ENCODE measurements around the gene AGAP1. TPM values are rescaled to one million over a fixed set of nuclear protein-coding genes. Genes with fewer than 3 reads are reported as not detected.

Gene AGAP1
- total RNA-seq, 1 donor from 2014 or later: 20.4 TPM

DNA sequence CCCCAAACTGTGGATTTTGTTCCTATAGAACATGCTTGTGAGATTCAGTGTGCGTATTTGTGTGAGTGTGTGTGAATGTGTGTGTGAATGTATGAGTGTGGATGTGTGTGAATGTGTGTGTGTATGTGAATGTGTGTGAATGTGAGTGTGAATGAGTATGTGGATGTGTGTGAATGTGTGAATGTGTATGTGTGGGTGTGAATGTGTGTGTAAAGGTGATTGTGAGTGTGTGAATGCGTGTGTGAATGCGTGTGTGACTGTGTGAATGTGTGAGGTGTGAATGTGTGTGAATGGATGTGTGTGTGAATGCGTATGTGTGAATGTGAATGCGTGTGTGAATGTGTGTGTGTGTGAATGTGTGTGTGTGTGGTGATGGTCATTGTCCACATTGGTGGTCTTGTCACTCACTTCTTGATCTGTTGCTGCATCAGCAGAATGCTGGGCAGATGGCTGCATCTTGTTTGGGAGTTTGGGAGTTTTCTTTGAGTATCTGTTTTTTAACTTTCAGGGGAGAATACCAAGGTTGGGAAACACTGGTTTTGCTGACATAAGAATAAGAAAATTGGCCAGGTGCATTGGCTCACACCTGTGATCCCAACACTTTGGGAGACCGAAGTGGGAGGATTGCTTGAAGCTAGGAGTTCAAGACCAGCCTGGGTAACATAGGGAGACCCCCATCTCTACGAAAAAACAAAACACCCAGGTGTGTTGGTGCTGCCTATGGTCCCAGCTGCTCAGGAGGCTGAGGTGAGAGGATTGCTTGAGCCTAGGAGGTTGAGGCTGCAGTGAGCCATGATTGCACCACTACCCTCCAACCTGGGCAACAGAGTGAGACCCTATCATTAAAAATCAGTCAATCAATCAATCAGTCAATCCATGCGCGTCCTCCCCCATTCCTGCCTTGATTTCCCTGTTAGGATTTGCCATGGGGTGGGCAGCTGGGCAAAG is 18.2 kb downstream of the AGAP1 start:
- peaks cover 7% of the 10 kb centered on the region for H3K4me1 ChIP-seq
- peaks cover 37% of the 10 kb centered on the region for H4K20me1 ChIP-seq (ENCODE audit: low read depth)
- peaks cover 100% of the 10 kb centered on the region for H3K79me2 ChIP-seq (ENCODE audit: low read depth)
- no peaks in the 10 kb centered on the region for H3K27me3 Mint-ChIP-seq (ENCODE audit: insufficient read depth, low read depth)
- H3K9me3 Mint-ChIP-seq: peaks cover 14% of the 10 kb centered on the region
- H3K27ac Mint-ChIP-seq: no peak overlapping the region
- no peak overlapping the region for H2AFZ ChIP-seq (replicated peaks)
- H3K4me2 ChIP-seq: no peak overlapping the region
- H3K4me1 Mint-ChIP-seq: peaks cover 20% of the 10 kb centered on the region
- H3K9ac ChIP-seq: no peak overlapping the region
- H3K27ac ChIP-seq: no peak overlapping the region
- H3K4me3 ChIP-seq: no peak overlapping the region
- H3K36me3 ChIP-seq: no peaks in the 10 kb centered on the region
- no peaks in the 10 kb centered on the region for H3K27me3 ChIP-seq
- TF ChIP-seq, protein P1, sequence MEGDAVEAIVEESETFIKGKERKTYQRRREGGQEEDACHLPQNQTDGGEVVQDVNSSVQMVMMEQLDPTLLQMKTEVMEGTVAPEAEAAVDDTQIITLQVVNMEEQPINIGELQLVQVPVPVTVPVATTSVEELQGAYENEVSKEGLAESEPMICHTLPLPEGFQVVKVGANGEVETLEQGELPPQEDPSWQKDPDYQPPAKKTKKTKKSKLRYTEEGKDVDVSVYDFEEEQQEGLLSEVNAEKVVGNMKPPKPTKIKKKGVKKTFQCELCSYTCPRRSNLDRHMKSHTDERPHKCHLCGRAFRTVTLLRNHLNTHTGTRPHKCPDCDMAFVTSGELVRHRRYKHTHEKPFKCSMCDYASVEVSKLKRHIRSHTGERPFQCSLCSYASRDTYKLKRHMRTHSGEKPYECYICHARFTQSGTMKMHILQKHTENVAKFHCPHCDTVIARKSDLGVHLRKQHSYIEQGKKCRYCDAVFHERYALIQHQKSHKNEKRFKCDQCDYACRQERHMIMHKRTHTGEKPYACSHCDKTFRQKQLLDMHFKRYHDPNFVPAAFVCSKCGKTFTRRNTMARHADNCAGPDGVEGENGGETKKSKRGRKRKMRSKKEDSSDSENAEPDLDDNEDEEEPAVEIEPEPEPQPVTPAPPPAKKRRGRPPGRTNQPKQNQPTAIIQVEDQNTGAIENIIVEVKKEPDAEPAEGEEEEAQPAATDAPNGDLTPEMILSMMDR (IDR thresholded peaks at IDR 0.05): no peak
- TF ChIP-seq EZH2 (IDR thresholded peaks at IDR 0.05): no peak
- TF ChIP-seq EZH2phosphoT487 (IDR thresholded peaks at IDR 0.05): no peak
- no peaks in the 10 kb centered on the region for H3F3A ChIP-seq (ENCODE audit: low read depth)
- H3K9me3 ChIP-seq (ENCODE audit: low read depth): no peaks in the 10 kb centered on the region
- H3K36me3 Mint-ChIP-seq: peaks cover 19% of the 10 kb centered on the region
- H3K4me3 Mint-ChIP-seq: no peak overlapping the region
- no peak for DNase-seq (ENCODE audit: low spot score)

DNA sequence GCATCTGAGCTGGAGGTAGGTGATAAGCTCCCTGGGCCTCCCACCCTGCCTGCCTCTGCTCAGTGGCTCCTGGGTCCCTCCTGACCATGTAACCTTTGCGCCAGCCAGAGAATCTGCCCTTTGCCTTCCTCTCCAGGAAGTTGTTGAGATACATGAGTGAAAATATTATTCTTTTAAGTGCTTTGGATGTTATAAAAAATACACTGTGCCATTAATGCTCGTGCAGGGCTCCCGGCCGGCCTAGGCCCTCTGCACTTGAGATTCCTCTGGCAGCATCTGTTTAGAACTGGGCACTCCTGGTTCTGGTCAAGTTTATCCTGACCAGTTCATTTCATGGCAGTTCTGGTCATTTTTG is 18.8 kb downstream of the AGAP1 start:
- peaks cover 22% of the 10 kb centered on the region for H3K36me3 Mint-ChIP-seq
- peaks cover 30% of the 10 kb centered on the region for H4K20me1 ChIP-seq (ENCODE audit: low read depth)
- peaks cover 17% of the 10 kb centered on the region for H3K9me3 Mint-ChIP-seq

DNA sequence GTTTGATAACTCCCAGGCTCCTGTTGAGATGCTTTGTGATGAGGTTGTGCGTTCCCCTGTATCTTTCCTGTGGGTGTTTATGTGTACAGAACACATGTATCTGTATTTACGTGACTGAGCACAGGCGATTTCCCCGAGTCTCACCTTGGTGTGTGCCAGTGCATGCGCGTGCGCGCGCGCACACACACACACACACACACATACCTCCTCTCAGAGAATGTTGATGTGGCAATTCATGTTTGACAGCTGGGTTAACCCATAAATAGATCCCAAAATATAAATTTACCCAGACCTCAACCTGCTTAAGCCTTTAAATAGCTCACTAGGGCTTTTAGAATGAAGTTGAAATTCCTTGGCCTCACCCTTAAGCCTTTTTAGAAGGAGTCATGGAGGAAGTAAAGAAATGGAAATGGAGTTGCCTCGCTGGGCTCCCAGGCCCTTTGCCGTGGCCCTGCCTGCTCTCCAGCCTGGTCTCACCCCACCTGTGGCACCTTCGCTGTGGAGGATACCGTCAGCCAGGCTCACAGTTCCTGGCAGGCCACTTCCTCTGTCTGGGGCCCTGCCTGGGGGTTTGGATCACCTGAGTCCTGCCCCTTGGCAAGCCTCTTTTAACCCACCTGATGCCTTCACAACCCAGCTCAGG is 20.3 kb downstream of the AGAP1 start:
- Histone ChIP-seq H3K9me3 (ENCODE audit: low read depth) (no peaks in the 10 kb centered on the region), H3K79me2 (ENCODE audit: low read depth) (peaks cover 100% of the 10 kb centered on the region), H3K4me3 (no peak overlapping the region), H3K27me3 (no peaks in the 10 kb centered on the region), H3K36me3 (no peaks in the 10 kb centered on the region), H2AFZ (replicated peaks) (no peak overlapping the region), H3K9ac (no peak overlapping the region), H3F3A (ENCODE audit: low read depth) (no peaks in the 10 kb centered on the region), H3K4me2 (no peak overlapping the region), H4K20me1 (ENCODE audit: low read depth) (peaks cover 36% of the 10 kb centered on the region), H3K27ac (no peak overlapping the region), H3K4me1 (peaks cover 7% of the 10 kb centered on the region)
- peaks cover 19% of the 10 kb centered on the region for H3K36me3 Mint-ChIP-seq
- no peak overlapping the region for H3K4me3 Mint-ChIP-seq
- peaks cover 27% of the 10 kb centered on the region for H3K9me3 Mint-ChIP-seq
- H3K4me1 Mint-ChIP-seq: peaks cover 16% of the 10 kb centered on the region
- TF ChIP-seq, protein P1 (IDR thresholded peaks at IDR 0.05): no peak
- TF ChIP-seq EZH2phosphoT487 (IDR thresholded peaks at IDR 0.05) (no peak), EZH2 (IDR thresholded peaks at IDR 0.05) (no peak)
- H3K27ac Mint-ChIP-seq: no peak overlapping the region
- DNase-seq (ENCODE audit: low spot score): no peak
- H3K27me3 Mint-ChIP-seq (ENCODE audit: insufficient read depth, low read depth): peaks cover 2% of the 10 kb centered on the region

More for the DNA sequence above, 18.8 kb downstream of the AGAP1 start:
- no peak overlapping the region for H3K27ac ChIP-seq
- no peak for DNase-seq (ENCODE audit: low spot score)
- peaks cover 7% of the 10 kb centered on the region for H3K4me1 ChIP-seq
- no peak overlapping the region for H3K9ac ChIP-seq
- no peaks in the 10 kb centered on the region for H3K36me3 ChIP-seq
- H3K4me3 ChIP-seq: no peak overlapping the region
- H3F3A ChIP-seq (ENCODE audit: low read depth): no peaks in the 10 kb centered on the region
- H3K79me2 ChIP-seq (ENCODE audit: low read depth): peaks cover 100% of the 10 kb centered on the region
- no peak for TF ChIP-seq EZH2phosphoT487 (IDR thresholded peaks at IDR 0.05)
- no peak for TF ChIP-seq EZH2 (IDR thresholded peaks at IDR 0.05)
- TF ChIP-seq, protein P1 (IDR thresholded peaks at IDR 0.05): no peak
- Mint-ChIP-seq H3K27me3 (ENCODE audit: insufficient read depth, low read depth) (no peaks in the 10 kb centered on the region), H3K4me1 (peaks cover 19% of the 10 kb centered on the region), H3K4me3 (no peak overlapping the region), H3K27ac (no peak overlapping the region)
- no peak overlapping the region for H3K4me2 ChIP-seq
- no peaks in the 10 kb centered on the region for H3K27me3 ChIP-seq
- H3K9me3 ChIP-seq (ENCODE audit: low read depth): no peaks in the 10 kb centered on the region
- H2AFZ ChIP-seq (replicated peaks): no peak overlapping the region

All from neural progenitor cell (in vitro differentiated cells).